HEK293 (cell line): ENCODE data around the gene CUEDC1.

Experiments
- CTCF ChIA-PET: fragments of 350-600 bp; formaldehyde crosslinking; extraction: SDS; loops from one replicate; lab custom pipeline; 2021; ENCODE audit warnings: antibody characterized with exemption; lab: Yijun Ruan, JAX
- POLR2A ChIA-PET: fragments of 300-600 bp; formaldehyde crosslinking; extraction: SDS; loops from one replicate; lab custom pipeline; 2020; ENCODE audit warnings: antibody characterized with exemption, inconsistent platforms; lab: Yijun Ruan, JAX
- H3K27ac ChIP-seq: fragments of 200-500 bp; sonication (Bioruptor generic); 2 replicates; pipeline ENCODE4 v1.5.1; 2014; ENCODE audit warnings: low read depth, low read length, control low read depth, inconsistent platforms; ENCODE audit errors: extremely low read depth
- H3K36me3 ChIP-seq, 2 experiments: fragments of 200-500 bp in 1 of 2; sonication (Bioruptor generic) in 1 of 2; 1 replicate in 1 of 2; 2 replicates in 1 of 2; pipeline ENCODE4 v1.5.1; 2014 to 2017; ENCODE audit warnings: inconsistent platforms in 2 of 2, low read length in 2 of 2; ENCODE audit not compliant: control insufficient read depth in 2 of 2, insufficient read depth in 1 of 2
- H3K4me1 ChIP-seq: fragments of 200-500 bp; sonication (Bioruptor generic); 2 replicates; pipeline ENCODE4 v1.5.1; 2014; ENCODE audit warnings: mild to moderate bottlenecking, low read length, inconsistent platforms; ENCODE audit not compliant: control insufficient read depth, insufficient read depth
- H3K4me3 ChIP-seq: 2 replicates; pipeline ENCODE4 v1.5.1; 2011; ENCODE audit warnings: low read depth, mild to moderate bottlenecking, control low read depth, low read length, moderate library complexity
- H3K9me3 ChIP-seq: fragments of 200-500 bp; sonication (Bioruptor generic); 2 replicates; pipeline ENCODE4 v1.5.1; 2014; ENCODE audit warnings: low read depth, low read length, inconsistent platforms; ENCODE audit not compliant: control insufficient read depth, insufficient read depth
- GFI1B ChIP-seq: fragments of 450-650 bp; formaldehyde crosslinking; IDR thresholded peaks from 2 replicates; pipeline ENCODE4 v1.5.1; 2016; ENCODE audit warnings: missing biosample characterization, missing genetic modification characterization
- GLIS1 ChIP-seq: fragments of 450-650 bp; formaldehyde crosslinking; IDR thresholded peaks from 2 replicates; pipeline ENCODE4 v1.5.1; 2016; ENCODE audit warnings: missing biosample characterization, missing genetic modification characterization
- MZF1 ChIP-seq: fragments of 450-650 bp; formaldehyde crosslinking; IDR thresholded peaks from 2 replicates; pipeline ENCODE4 v1.5.1; 2017; ENCODE audit warnings: missing biosample characterization, missing genetic modification characterization, borderline replicate concordance
- OSR2 ChIP-seq: fragments of 450-650 bp; formaldehyde crosslinking; IDR thresholded peaks from 2 replicates; pipeline ENCODE4 v1.5.1; 2016; ENCODE audit warnings: missing biosample characterization, missing genetic modification characterization
- PRDM1 ChIP-seq: fragments of 450-650 bp; formaldehyde crosslinking; IDR thresholded peaks from 2 replicates; pipeline ENCODE4; 2016; ENCODE audit warnings: missing biosample characterization, missing genetic modification characterization
- ZNF10 ChIP-seq: fragments of 450-650 bp; formaldehyde crosslinking; IDR thresholded peaks from 2 replicates; pipeline ENCODE4 v1.5.1; 2017; ENCODE audit warnings: missing biosample characterization, missing genetic modification characterization
- ZNF112 ChIP-seq: fragments of 450-650 bp; formaldehyde crosslinking; IDR thresholded peaks from 2 replicates; pipeline ENCODE4 v1.5.0; 2017; ENCODE audit warnings: missing biosample characterization, missing genetic modification characterization
- ZNF223 ChIP-seq: fragments of 450-650 bp; formaldehyde crosslinking; IDR thresholded peaks from 2 replicates; pipeline ENCODE4 v1.5.1; 2016; ENCODE audit warnings: missing biosample characterization, missing genetic modification characterization
- ZNF23 ChIP-seq: fragments of 450-650 bp; formaldehyde crosslinking; IDR thresholded peaks from 2 replicates; pipeline ENCODE4 v1.5.1; 2016; ENCODE audit warnings: missing biosample characterization, missing genetic modification characterization, borderline replicate concordance
- ZNF292 ChIP-seq: fragments of 450-650 bp; formaldehyde crosslinking; IDR thresholded peaks from 2 replicates; pipeline ENCODE4 v1.5.1; 2016; ENCODE audit warnings: low read depth, missing biosample characterization, missing genetic modification characterization, borderline replicate concordance
- ZNF324 ChIP-seq: fragments of 450-650 bp; formaldehyde crosslinking; IDR thresholded peaks from 2 replicates; pipeline ENCODE4 v1.5.1; 2016; ENCODE audit warnings: missing biosample characterization, missing genetic modification characterization
- ZNF354C ChIP-seq: fragments of 450-650 bp; formaldehyde crosslinking; IDR thresholded peaks from 2 replicates; pipeline ENCODE4 v1.5.1; 2016; ENCODE audit warnings: missing biosample characterization, missing genetic modification characterization, low read depth, borderline replicate concordance
- ZNF423 ChIP-seq: fragments of 450-650 bp; formaldehyde crosslinking; IDR thresholded peaks from 2 replicates; pipeline ENCODE4 v1.5.1; 2016; ENCODE audit warnings: missing biosample characterization, missing genetic modification characterization
- ZNF561 ChIP-seq: fragments of 450-650 bp; IDR thresholded peaks from 2 replicates; pipeline ENCODE4 v1.5.1; 2018; ENCODE audit warnings: missing biosample characterization, missing genetic modification characterization, borderline replicate concordance
- ZNF610 ChIP-seq: fragments of 450-650 bp; formaldehyde crosslinking; IDR thresholded peaks from 2 replicates; pipeline ENCODE4 v1.5.1; 2016; ENCODE audit warnings: missing biosample characterization, missing genetic modification characterization, borderline replicate concordance
- ZNF664 ChIP-seq: fragments of 450-650 bp; formaldehyde crosslinking; IDR thresholded peaks from 2 replicates; pipeline ENCODE4 v1.5.1; 2016; ENCODE audit warnings: missing biosample characterization, missing genetic modification characterization
- ZNF777 ChIP-seq: fragments of 450-650 bp; formaldehyde crosslinking; IDR thresholded peaks from 2 replicates; pipeline ENCODE4 v1.5.1; 2017; ENCODE audit warnings: missing biosample characterization, missing genetic modification characterization, borderline replicate concordance
- ZNF785 ChIP-seq: fragments of 450-650 bp; formaldehyde crosslinking; IDR thresholded peaks from 2 replicates; pipeline ENCODE4 v1.5.1; 2016; ENCODE audit warnings: missing biosample characterization, missing genetic modification characterization
- TF ChIP-seq, protein P1 (sequence below): sonication (generic); formaldehyde crosslinking; IDR thresholded peaks from 2 replicates; pipeline ENCODE4 v1.8.1; 2022; ENCODE audit warnings: mild to moderate bottlenecking, moderate library complexity, missing genetic modification reagents
- TF ChIP-seq, protein P2 (sequence below): fragments of 450-650 bp; formaldehyde crosslinking; IDR thresholded peaks from 2 replicates; pipeline ENCODE4 v1.5.1; 2016; ENCODE audit warnings: missing biosample characterization, missing genetic modification characterization
- TF ChIP-seq, protein P3 (sequence below): fragments of 450-650 bp; formaldehyde crosslinking; conservative IDR thresholded peaks from 2 replicates; pipeline ENCODE4 v1.5.1; 2016; ENCODE audit warnings: low read depth, missing biosample characterization, missing genetic modification characterization
- TF ChIP-seq, protein P4 (sequence below): fragments of 450-650 bp; formaldehyde crosslinking; IDR thresholded peaks from 2 replicates; pipeline ENCODE4 v1.5.1; 2016; ENCODE audit warnings: missing biosample characterization, missing genetic modification characterization

Gene CUEDC1

DNA sequence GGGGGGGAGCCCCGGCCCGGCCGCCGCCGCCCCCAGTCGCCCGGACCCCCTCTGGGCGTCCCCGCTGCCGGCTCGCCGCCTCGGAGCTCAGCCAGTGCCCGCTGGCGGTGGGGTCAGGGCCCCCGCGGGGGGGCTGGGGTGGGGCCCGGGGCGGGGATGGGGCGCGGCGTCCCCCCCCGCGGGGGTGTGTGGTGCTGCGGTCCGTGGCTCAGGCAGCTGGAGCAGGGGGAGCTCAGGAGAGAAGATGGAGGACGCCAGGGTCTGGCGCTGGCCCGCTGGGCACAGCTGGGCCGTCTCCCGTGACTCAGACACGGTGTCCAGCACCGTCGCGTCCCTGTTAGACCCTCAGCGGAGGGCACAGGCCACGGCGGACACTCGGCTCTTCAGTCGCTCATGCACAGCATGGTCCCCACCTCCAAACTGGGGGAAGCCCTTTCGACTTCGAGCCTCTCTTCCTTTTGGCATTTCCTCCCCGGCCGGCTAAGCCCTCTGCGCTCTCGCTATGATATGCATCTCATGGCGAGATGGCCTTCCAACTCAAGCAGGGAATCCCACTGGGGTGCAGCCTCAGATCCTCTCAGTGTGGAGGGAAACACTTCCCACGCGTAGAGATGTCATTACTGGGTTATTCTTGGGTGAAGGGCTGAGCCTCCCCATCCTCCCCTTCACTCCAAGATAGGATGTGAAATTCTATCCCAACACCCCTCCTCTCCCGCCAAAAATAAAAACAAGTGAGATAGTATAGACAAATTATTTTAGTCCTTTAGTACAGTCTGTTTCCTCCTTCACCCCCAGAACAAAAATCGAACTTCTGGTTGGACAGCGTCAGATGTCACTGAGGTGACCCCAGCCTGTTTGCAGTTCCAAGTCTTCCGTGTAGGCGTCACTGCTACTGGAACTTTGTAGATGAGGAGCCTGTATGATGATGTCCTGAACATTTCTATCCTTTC, 33.4 kb upstream of the CUEDC1 start (continued):
- TF ChIP-seq, protein P1, sequence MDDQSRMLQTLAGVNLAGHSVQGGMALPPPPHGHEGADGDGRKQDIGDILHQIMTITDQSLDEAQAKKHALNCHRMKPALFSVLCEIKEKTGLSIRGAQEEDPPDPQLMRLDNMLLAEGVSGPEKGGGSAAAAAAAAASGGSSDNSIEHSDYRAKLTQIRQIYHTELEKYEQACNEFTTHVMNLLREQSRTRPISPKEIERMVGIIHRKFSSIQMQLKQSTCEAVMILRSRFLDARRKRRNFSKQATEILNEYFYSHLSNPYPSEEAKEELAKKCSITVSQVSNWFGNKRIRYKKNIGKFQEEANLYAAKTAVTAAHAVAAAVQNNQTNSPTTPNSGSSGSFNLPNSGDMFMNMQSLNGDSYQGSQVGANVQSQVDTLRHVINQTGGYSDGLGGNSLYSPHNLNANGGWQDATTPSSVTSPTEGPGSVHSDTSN (CRISPR knock-in tag) = no peak
- no peak for TF ChIP-seq ZNF112 (tag by site-specific recombination)
- TF ChIP-seq ZNF777 (tag by site-specific recombination) = no peak
- TF ChIP-seq GFI1B (tag by site-specific recombination) = no peak
- no peak for TF ChIP-seq MZF1 (tag by site-specific recombination)
- no peak for TF ChIP-seq ZNF423
- TF ChIP-seq ZNF561 (tag by site-specific recombination) = no peak
- TF ChIP-seq, protein P2, sequence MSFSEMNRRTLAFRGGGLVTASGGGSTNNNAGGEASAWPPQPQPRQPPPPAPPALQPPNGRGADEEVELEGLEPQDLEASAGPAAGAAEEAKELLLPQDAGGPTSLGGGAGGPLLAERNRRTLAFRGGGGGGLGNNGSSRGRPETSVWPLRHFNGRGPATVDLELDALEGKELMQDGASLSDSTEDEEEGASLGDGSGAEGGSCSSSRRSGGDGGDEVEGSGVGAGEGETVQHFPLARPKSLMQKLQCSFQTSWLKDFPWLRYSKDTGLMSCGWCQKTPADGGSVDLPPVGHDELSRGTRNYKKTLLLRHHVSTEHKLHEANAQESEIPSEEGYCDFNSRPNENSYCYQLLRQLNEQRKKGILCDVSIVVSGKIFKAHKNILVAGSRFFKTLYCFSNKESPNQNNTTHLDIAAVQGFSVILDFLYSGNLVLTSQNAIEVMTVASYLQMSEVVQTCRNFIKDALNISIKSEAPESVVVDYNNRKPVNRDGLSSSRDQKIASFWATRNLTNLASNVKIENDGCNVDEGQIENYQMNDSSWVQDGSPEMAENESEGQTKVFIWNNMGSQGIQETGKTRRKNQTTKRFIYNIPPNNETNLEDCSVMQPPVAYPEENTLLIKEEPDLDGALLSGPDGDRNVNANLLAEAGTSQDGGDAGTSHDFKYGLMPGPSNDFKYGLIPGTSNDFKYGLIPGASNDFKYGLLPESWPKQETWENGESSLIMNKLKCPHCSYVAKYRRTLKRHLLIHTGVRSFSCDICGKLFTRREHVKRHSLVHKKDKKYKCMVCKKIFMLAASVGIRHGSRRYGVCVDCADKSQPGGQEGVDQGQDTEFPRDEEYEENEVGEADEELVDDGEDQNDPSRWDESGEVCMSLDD (tag by site-specific recombination) = peak; percentile 67; the same call in 1 of the 2 replicates
- TF ChIP-seq OSR2 = peak; percentile 69
- TF ChIP-seq ZNF324 (tag by site-specific recombination) = 0 out of 2 replicates have a peak, but pooled peaks have one; percentile 15
- TF ChIP-seq ZNF664 (tag by site-specific recombination) = no peak
- TF ChIP-seq ZNF223 (tag by site-specific recombination) = no peak
- no peak for TF ChIP-seq ZNF610
- TF ChIP-seq ZNF292 (tag by site-specific recombination) = no peak
- TF ChIP-seq, all 188 proteins: peak for 61

DNA sequence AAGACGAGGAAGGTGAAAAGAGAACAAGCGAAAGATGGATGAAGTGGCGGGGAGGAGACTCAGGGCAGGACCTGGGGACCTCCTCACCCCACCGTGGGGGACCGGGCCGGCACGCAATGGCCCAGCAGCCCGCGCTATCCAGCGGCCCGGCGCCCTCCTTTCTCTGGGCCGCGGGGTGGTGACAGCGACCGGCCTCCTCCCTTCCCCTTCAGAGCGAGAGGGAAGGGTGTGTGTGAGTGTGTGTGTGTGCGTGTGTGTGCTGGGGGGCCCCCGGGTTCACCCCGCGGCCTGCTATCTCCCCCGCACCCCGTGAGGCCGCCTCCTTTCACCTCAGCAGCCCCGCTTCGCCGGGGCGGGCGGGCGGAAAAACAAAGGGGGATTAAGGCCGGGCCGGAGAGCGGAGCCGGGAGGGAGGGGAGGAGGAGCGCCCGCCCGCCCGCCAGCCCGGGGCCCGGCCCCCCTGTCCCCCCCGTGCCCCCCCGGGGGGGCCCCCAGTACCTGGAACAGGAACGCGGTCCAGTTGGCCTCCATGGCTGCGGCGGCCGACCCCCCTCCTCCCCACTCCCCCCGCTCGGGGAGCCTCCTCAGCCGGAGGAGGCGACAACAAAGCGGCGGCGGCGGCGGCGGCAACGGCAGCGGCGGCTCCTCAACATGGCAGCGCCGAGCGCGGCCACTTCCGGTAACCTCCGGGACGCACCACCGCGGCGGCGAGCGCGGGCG, 32.5 kb upstream of the CUEDC1 start, which contains the start of gene VEZF1:
Gene VEZF1 (minus strand): TSS at position 674 of the 720 bp plus-strand sequence. CDS start 143 bp downstream, at position 531.
- Histone ChIP-seq H3K9me3 (no peaks in the 10 kb centered on the region), H3K27ac (peak within 1 kb of the TSS; percentile 97), H3K4me1 (peaks cover 33% of the 10 kb centered on the region), H3K4me3 (peak within 1 kb of the TSS; percentile 89), H3K36me3 (peaks cover 0 to 25% of the 10 kb centered on the region in 2 experiments; a peak in 1 of 3 replicates)
- ChIA-PET POLR2A (interaction anchor here (0.6 to 4.6 kb wide), 20 partner anchors 9 to 138 kb away, joined by 3 to 39 read pairs (median 6); partner anchors contain the start of genes CUEDC1, MRPS23 and SRSF1), CTCF (interaction anchor here (3.6 to 15.7 kb wide), 2 partner anchors 96 to 131 kb away, joined by 31 to 434 read pairs; partner anchors contain the start of gene MRPS23)
- TF ChIP-seq PRDM1 (tag by site-specific recombination) (peak; percentile 92), ZNF223 (tag by site-specific recombination) (peak; percentile 47; the same call in 1 of the 2 replicates), ZNF354C (no peak), GLIS1 (tag by site-specific recombination) (peak; percentile 99), OSR2 (no peak), ZNF10 (tag by site-specific recombination) (peak; percentile 33; the same call in 1 of the 2 replicates), ZNF23 (tag by site-specific recombination) (no peak), ZNF785 (tag by site-specific recombination) (0 out of 2 replicates have a peak, but pooled peaks have one; percentile 70), ZNF610 (peak; percentile 79; the same call in 1 of the 2 replicates)
- TF ChIP-seq, protein P3, sequence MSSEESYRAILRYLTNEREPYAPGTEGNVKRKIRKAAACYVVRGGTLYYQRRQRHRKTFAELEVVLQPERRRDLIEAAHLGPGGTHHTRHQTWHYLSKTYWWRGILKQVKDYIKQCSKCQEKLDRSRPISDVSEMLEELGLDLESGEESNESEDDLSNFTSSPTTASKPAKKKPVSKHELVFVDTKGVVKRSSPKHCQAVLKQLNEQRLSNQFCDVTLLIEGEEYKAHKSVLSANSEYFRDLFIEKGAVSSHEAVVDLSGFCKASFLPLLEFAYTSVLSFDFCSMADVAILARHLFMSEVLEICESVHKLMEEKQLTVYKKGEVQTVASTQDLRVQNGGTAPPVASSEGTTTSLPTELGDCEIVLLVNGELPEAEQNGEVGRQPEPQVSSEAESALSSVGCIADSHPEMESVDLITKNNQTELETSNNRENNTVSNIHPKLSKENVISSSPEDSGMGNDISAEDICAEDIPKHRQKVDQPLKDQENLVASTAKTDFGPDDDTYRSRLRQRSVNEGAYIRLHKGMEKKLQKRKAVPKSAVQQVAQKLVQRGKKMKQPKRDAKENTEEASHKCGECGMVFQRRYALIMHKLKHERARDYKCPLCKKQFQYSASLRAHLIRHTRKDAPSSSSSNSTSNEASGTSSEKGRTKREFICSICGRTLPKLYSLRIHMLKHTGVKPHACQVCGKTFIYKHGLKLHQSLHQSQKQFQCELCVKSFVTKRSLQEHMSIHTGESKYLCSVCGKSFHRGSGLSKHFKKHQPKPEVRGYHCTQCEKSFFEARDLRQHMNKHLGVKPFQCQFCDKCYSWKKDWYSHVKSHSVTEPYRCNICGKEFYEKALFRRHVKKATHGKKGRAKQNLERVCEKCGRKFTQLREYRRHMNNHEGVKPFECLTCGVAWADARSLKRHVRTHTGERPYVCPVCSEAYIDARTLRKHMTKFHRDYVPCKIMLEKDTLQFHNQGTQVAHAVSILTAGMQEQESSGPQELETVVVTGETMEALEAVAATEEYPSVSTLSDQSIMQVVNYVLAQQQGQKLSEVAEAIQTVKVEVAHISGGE (tag by site-specific recombination) = peak; percentile 57
- TF ChIP-seq, protein P4, sequence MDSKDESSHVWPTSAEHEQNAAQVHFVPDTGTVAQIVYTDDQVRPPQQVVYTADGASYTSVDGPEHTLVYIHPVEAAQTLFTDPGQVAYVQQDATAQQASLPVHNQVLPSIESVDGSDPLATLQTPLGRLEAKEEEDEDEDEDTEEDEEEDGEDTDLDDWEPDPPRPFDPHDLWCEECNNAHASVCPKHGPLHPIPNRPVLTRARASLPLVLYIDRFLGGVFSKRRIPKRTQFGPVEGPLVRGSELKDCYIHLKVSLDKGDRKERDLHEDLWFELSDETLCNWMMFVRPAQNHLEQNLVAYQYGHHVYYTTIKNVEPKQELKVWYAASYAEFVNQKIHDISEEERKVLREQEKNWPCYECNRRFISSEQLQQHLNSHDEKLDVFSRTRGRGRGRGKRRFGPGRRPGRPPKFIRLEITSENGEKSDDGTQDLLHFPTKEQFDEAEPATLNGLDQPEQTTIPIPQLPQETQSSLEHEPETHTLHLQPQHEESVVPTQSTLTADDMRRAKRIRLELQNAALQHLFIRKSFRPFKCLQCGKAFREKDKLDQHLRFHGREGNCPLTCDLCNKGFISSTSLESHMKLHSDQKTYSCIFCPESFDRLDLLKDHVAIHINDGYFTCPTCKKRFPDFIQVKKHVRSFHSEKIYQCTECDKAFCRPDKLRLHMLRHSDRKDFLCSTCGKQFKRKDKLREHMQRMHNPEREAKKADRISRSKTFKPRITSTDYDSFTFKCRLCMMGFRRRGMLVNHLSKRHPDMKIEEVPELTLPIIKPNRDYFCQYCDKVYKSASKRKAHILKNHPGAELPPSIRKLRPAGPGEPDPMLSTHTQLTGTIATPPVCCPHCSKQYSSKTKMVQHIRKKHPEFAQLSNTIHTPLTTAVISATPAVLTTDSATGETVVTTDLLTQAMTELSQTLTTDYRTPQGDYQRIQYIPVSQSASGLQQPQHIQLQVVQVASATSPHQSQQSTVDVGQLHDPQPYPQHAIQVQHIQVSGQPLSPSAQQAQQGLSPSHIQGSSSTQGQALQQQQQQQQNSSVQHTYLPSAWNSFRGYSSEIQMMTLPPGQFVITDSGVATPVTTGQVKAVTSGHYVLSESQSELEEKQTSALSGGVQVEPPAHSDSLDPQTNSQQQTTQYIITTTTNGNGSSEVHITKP (tag by site-specific recombination) = peak; percentile 83; the same call in 1 of the 2 replicates
